Ascending aorta (tissue), 2 donors: Measurements from ENCODE around the gene NOTCH4. TPM values are rescaled to one million over a fixed set of nuclear protein-coding genes. Genes with fewer than 3 reads are reported as not detected.
"Not testable (repeated sequence)": the region's sequence is repeated elsewhere in the genome, so short reads cannot be mapped to it uniquely, and the experiment has no call there.

ENCODE experiments used
- DNase-seq, 2 donors: peaks; one replicate each; pipeline ENCODE4 v3.0.0-alpha.2; 2019; ENCODE audit warnings: low spot score in 2 of 2
- H3K27ac ChIP-seq, 2 donors: fragments of 200-600 bp; sonication (generic); one replicate each; pipeline ENCODE4 v1.5.1; 2016 to 2017; ENCODE audit warnings: mild to moderate bottlenecking in 1 of 2
- H3K27me3 ChIP-seq: fragments of 200-600 bp; sonication (generic); one replicate; pipeline ENCODE4 v1.5.1; 2017
- H3K36me3 ChIP-seq, 2 donors: fragments of 200-600 bp; sonication (generic); one replicate each; pipeline ENCODE4 v1.5.1; 2016
- H3K4me1 ChIP-seq, 2 donors: fragments of 200-600 bp; sonication (generic); one replicate each; pipeline ENCODE4 v1.5.1; 2016 to 2017; ENCODE audit warnings: mild to moderate bottlenecking in 1 of 2
- H3K4me3 ChIP-seq, 2 donors: fragments of 200-600 bp; sonication (generic); one replicate each; pipeline ENCODE4 v1.5.1; 2016 to 2017; ENCODE audit warnings: mild to moderate bottlenecking in 1 of 2
- H3K9me3 ChIP-seq, 2 donors: fragments of 200-600 bp; sonication (generic); one replicate each; pipeline ENCODE4 v1.5.1; 2016
- CTCF ChIP-seq, 3 experiments: fragments of 200-600 bp in 2 of 3; fragments of 450-650 bp in 1 of 3; sonication (generic) in 2 of 3; IDR thresholded peaks; one replicate each; pipeline ENCODE4 v1.5.1; 2016 to 2019; ENCODE audit warnings: antibody characterized with exemption in 3 of 3, mild to moderate bottlenecking in 1 of 3, moderate library complexity in 1 of 3
- intact Hi-C: fragments of 100-400 bp; cut with DNase I; formaldehyde crosslinking; loops from one replicate; pipeline ENCODE4 v1.15.1; 2023
- total RNA-seq: library from RNA; depleted of rRNA; stranded (reverse); fragments of >200 nt; gene quantifications from one replicate; pipeline ENCODE4 v1.1.0, GENCODE V29; 2016

Gene NOTCH4
- total RNA-seq, 1 donor from 2014 or later: 198 TPM

GRCh38 chr6:32244270-32244669, 20.4 kb upstream of the NOTCH4 start:
- peak in 1 of 2 donors; percentile 71 for DNase-seq
- intact Hi-C loops: loop anchor here (5.0 to 10.0 kb wide), 2 partner anchors 127 to 551 kb away; no protein-coding TSS in a partner anchor

GRCh38 chr6:32242318-32242813, 18.5 kb upstream of the NOTCH4 start:
- not testable (repeated sequence) for H3K4me3 ChIP-seq, H3K36me3 ChIP-seq, DNase-seq, H3K27me3 ChIP-seq, H3K9me3 ChIP-seq, H3K4me1 ChIP-seq, H3K27ac ChIP-seq
- intact Hi-C loops: loop anchor here (5.0 to 10.0 kb wide), 2 partner anchors 125 to 552 kb away; no protein-coding TSS in a partner anchor

More at GRCh38 chr6:32244270-32244669, 20.4 kb upstream of the NOTCH4 start:
- H3K4me3 ChIP-seq: no peak overlapping the region
- no peaks in the 10 kb centered on the region for H3K36me3 ChIP-seq
- peak overlapping the region in 1 of 2 donors; percentile 49 for H3K27ac ChIP-seq
- no peaks in the 10 kb centered on the region for H3K9me3 ChIP-seq
- no peaks in the 10 kb centered on the region for H3K27me3 ChIP-seq
- peaks cover 3% of the 10 kb centered on the region in 2 donors for H3K4me1 ChIP-seq
- TF ChIP-seq CTCF (IDR thresholded peaks at IDR 0.05): no peak

DNA sequence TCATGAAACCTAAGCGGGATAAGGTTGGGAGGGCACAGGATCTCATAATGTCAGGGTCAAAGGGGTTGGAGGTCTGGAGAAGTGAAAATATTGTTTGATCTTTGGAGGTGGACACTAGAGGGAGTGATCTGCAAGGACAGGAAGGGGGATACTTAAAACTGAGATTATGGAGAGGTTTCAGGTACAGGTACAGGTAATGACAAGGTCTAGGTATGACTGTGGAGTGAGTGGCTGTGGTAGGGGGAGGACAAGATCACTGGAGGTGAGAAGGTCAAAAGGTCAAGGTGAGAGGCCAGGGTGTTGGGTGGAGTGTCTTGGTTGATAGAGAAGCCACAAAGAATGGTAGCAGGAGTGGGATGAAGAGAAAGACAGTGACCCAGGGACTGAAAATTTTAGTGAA, 16.8 kb upstream of the NOTCH4 start:
- Histone ChIP-seq H3K4me3 (no peak overlapping the region), H3K4me1 (peaks cover 3% of the 10 kb centered on the region in 2 donors), H3K27me3 (no peaks in the 10 kb centered on the region), H3K9me3 (no peaks in the 10 kb centered on the region), H3K27ac (no peak overlapping the region), H3K36me3 (no peaks in the 10 kb centered on the region)
- TF ChIP-seq CTCF (IDR thresholded peaks at IDR 0.05): no peak
- intact Hi-C loops: loop anchor here (5.0 to 10.0 kb wide), 2 partner anchors 123 to 554 kb away; no protein-coding TSS in a partner anchor
- no peak for DNase-seq

- H3K9me3 ChIP-seq: no peaks in the 10 kb centered on the region
- intact Hi-C loops: no loop called here
- peaks cover 0 to 1% of the 10 kb centered on the region in 2 donors for H3K4me1 ChIP-seq
- no peak for TF ChIP-seq CTCF (IDR thresholded peaks at IDR 0.05)
- no peak for DNase-seq
- H3K27ac ChIP-seq: no peak overlapping the region
- H3K4me3 ChIP-seq: no peak overlapping the region
- H3K27me3 ChIP-seq: no peaks in the 10 kb centered on the region
- no peaks in the 10 kb centered on the region for H3K36me3 ChIP-seq
These were observed 15.6 kb upstream of the NOTCH4 start for GRCh38 chr6:32239462-32239861.

- TF ChIP-seq CTCF (IDR thresholded peaks at IDR 0.05): no peak
- H3K27me3 ChIP-seq: no peaks in the 10 kb centered on the region
- no peak for DNase-seq
- H3K27ac ChIP-seq: no peak overlapping the region
- H3K4me3 ChIP-seq: no peak overlapping the region
- no peaks in the 10 kb centered on the region for H3K36me3 ChIP-seq
- H3K4me1 ChIP-seq: no peaks in the 10 kb centered on the region
- H3K9me3 ChIP-seq: no peaks in the 10 kb centered on the region
- intact Hi-C loops: no loop called here
These were observed 11.1 kb upstream of the NOTCH4 start for GRCh38 chr6:32234934-32235333.

- H3K27me3 ChIP-seq: no peaks in the 10 kb centered on the region
- no peaks in the 10 kb centered on the region for H3K4me1 ChIP-seq
- no peak for TF ChIP-seq CTCF (IDR thresholded peaks at IDR 0.05)
- H3K4me3 ChIP-seq: no peak overlapping the region
- H3K9me3 ChIP-seq: no peaks in the 10 kb centered on the region
- H3K36me3 ChIP-seq: no peaks in the 10 kb centered on the region
- no peak for DNase-seq
- no peak overlapping the region for H3K27ac ChIP-seq
- intact Hi-C loops: no loop called here
These were observed 2.6 kb upstream of the NOTCH4 start for GRCh38 chr6:32226434-32226833.
